Measurements from ENCODE around the gene MOB1A.
"Not testable (repeated sequence)": the region's sequence is repeated elsewhere in the genome, so short reads cannot be mapped to it uniquely, and the experiment has no call there.

The MOB1A gene

GRCh38 chr2:74148457-74149246 lies 30.0 kb downstream of the MOB1A start:
- H3K4me1 ChIP-seq (ENCODE audit: insufficient read depth, low read length) = peaks cover 10% of the 10 kb centered on the region

GRCh38 chr2:74147727-74148456 lies 30.8 kb downstream of the MOB1A start, which contains the start of gene BOLA3:
TSS of gene BOLA3 (minus strand) at chr2:74147912. CDS start at chr2:74147874, 38 bp downstream.
- Histone ChIP-seq H3K9ac (ENCODE audit: low read depth, low read length) (peak within 1 kb of the TSS; percentile 93), H3K9me3 (ENCODE audit: control insufficient read depth, insufficient read depth, low read length) (no peaks in the 10 kb centered on the region), H3K36me3 (ENCODE audit: insufficient read depth, low read length) (peaks cover 15% of the 10 kb centered on the region; the same call in 1 of the 2 replicates), H3K4me1 (ENCODE audit: insufficient read depth, low read length) (peaks cover 10% of the 10 kb centered on the region)

More at GRCh38 chr2:74148457-74149246, 30.0 kb downstream of the MOB1A start:
- H3K9ac ChIP-seq (ENCODE audit: low read depth, low read length) = peak overlapping the region; percentile 68
- no peaks in the 10 kb centered on the region for H3K9me3 ChIP-seq (ENCODE audit: control insufficient read depth, insufficient read depth, low read length)
- peaks cover 15% of the 10 kb centered on the region; the same call in 1 of the 2 replicates for H3K36me3 ChIP-seq (ENCODE audit: insufficient read depth, low read length)

- peaks cover 10% of the 10 kb centered on the region for H3K4me1 ChIP-seq (ENCODE audit: insufficient read depth, low read length)
- peak overlapping the region; percentile 93 for H3K9ac ChIP-seq (ENCODE audit: low read depth, low read length)
- H3K36me3 ChIP-seq (ENCODE audit: insufficient read depth, low read length) = peaks cover 15% of the 10 kb centered on the region; the same call in 1 of the 2 replicates
- no peaks in the 10 kb centered on the region for H3K9me3 ChIP-seq (ENCODE audit: control insufficient read depth, insufficient read depth, low read length)
These were observed 31.6 kb downstream of the MOB1A start for GRCh38 chr2:74146929-74147726.

DNA sequence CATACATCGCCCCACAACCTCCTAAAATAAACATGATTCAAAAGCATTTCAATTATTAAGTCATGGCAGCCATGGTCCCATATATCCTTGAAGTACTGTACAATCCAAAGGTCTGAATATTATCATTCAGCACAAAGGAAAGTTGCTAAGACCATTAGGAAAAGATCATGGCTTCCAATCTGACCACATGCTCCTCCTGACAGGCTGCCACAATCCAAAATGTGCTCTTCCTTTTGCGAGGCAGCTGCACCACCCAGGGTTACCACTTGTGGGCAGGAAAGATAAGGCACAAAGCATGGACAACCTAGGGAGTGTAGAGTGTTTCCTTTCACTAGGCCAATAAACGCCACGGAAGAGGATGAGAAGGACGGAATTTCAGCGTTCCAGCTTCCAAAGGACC lies 36.3 kb downstream of the MOB1A start:
- Histone ChIP-seq H3K4me1 (ENCODE audit: insufficient read depth, low read length) (peaks cover 7% of the 10 kb centered on the region), H3K9ac (ENCODE audit: low read depth, low read length) (no peak overlapping the region), H3K9me3 (ENCODE audit: control insufficient read depth, insufficient read depth, low read length) (no peaks in the 10 kb centered on the region), H3K36me3 (ENCODE audit: insufficient read depth, low read length) (peaks cover 5% of the 10 kb centered on the region; the same call in 1 of the 2 replicates)

DNA sequence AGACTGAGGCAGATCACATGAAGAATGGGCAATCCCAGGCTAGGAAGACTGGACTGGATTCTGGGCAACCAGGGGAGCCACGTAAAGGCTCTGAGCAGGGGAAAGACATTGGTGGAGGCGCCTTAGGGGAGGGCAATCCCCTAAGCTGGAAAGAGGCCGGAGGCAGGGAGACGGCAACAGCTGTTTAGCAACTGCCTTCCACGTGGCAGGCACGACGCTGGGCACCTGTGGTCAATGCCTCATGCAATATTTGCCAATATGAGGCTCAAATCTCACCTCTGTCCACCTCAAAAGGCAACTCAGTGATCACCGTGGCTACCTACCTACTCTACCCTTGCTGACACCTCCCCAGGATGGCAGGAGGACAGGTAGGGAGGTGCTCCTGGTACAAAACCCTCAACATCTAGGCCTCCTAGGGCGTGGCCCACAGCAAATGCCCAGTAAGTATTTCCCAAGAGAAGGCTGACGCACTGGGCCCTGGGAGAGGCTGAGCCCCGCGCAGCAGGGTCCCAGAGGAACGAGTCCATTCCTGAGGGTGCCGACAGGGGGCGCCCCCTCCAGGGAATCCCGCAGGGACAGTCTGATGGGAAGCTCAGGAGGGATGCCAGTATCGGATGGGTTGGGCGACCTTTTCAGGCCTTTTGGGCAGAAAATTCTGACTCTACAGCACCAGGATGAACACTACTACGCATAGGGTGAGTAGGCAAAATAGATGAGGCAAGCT lies 39.9 kb downstream of the MOB1A start:
- Histone ChIP-seq H3K9ac (ENCODE audit: low read depth, low read length) (no peak overlapping the region), H3K36me3 (ENCODE audit: insufficient read depth, low read length) (no peaks in the 10 kb centered on the region; the same call in 1 of the 2 replicates), H3K9me3 (ENCODE audit: control insufficient read depth, insufficient read depth, low read length) (no peaks in the 10 kb centered on the region), H3K4me1 (ENCODE audit: insufficient read depth, low read length) (no peaks in the 10 kb centered on the region)

GRCh38 chr2:74137651-74138599 lies 40.8 kb downstream of the MOB1A start:
- H3K4me1 ChIP-seq (ENCODE audit: insufficient read depth, low read length) = no peaks in the 10 kb centered on the region
- H3K9me3 ChIP-seq (ENCODE audit: control insufficient read depth, insufficient read depth, low read length) = no peaks in the 10 kb centered on the region
- H3K36me3 ChIP-seq (ENCODE audit: insufficient read depth, low read length) = no peaks in the 10 kb centered on the region; the same call in 1 of the 2 replicates
- no peak overlapping the region for H3K9ac ChIP-seq (ENCODE audit: low read depth, low read length)

- Histone ChIP-seq H3K9ac (ENCODE audit: low read depth, low read length) (no peak overlapping the region), H3K36me3 (ENCODE audit: insufficient read depth, low read length) (no peaks in the 10 kb centered on the region; the same call in 1 of the 2 replicates), H3K9me3 (ENCODE audit: control insufficient read depth, insufficient read depth, low read length) (no peaks in the 10 kb centered on the region), H3K4me1 (ENCODE audit: insufficient read depth, low read length) (no peaks in the 10 kb centered on the region)
These were observed 46.8 kb downstream of the MOB1A start for GRCh38 chr2:74131901-74132300.

- Histone ChIP-seq H3K9me3 (ENCODE audit: control insufficient read depth, insufficient read depth, low read length) (no peaks in the 10 kb centered on the region), H3K36me3 (ENCODE audit: insufficient read depth, low read length) (no peaks in the 10 kb centered on the region; the same call in 1 of the 2 replicates), H3K4me1 (ENCODE audit: insufficient read depth, low read length) (no peaks in the 10 kb centered on the region), H3K9ac (ENCODE audit: low read depth, low read length) (no peak overlapping the region)
These were observed 48.3 kb downstream of the MOB1A start for GRCh38 chr2:74130211-74130995.

GRCh38 chr2:74128206-74128605 lies 50.5 kb downstream of the MOB1A start:
- Histone ChIP-seq H3K9me3 (ENCODE audit: control insufficient read depth, insufficient read depth, low read length) (0 out of 2 replicates have a peak, but pooled peaks cover under 1% of the 10 kb centered on the region), H3K9ac (ENCODE audit: low read depth, low read length) (no peak overlapping the region), H3K4me1 (ENCODE audit: insufficient read depth, low read length) (no peaks in the 10 kb centered on the region), H3K36me3 (ENCODE audit: insufficient read depth, low read length) (no peaks in the 10 kb centered on the region)

- not testable (repeated sequence) for H3K36me3 ChIP-seq (ENCODE audit: insufficient read depth, low read length); H3K9ac ChIP-seq (ENCODE audit: low read depth, low read length); H3K4me1 ChIP-seq (ENCODE audit: insufficient read depth, low read length)
- peaks cover 10% of the 10 kb centered on the region; the same call in 1 of the 2 replicates for H3K9me3 ChIP-seq (ENCODE audit: control insufficient read depth, insufficient read depth, low read length)
These were observed 54.7 kb downstream of the MOB1A start for GRCh38 chr2:74123955-74124354.

GRCh38 chr2:74121846-74122245 lies 56.8 kb downstream of the MOB1A start:
- H3K9me3 ChIP-seq (ENCODE audit: control insufficient read depth, insufficient read depth, low read length) = peaks cover 10% of the 10 kb centered on the region; the same call in 1 of the 2 replicates
- not testable (repeated sequence) for H3K9ac ChIP-seq (ENCODE audit: low read depth, low read length); H3K4me1 ChIP-seq (ENCODE audit: insufficient read depth, low read length); H3K36me3 ChIP-seq (ENCODE audit: insufficient read depth, low read length)

Measured in ES-I3 (cell line).